ENCODE results near the gene CCDC144A.

DNA sequence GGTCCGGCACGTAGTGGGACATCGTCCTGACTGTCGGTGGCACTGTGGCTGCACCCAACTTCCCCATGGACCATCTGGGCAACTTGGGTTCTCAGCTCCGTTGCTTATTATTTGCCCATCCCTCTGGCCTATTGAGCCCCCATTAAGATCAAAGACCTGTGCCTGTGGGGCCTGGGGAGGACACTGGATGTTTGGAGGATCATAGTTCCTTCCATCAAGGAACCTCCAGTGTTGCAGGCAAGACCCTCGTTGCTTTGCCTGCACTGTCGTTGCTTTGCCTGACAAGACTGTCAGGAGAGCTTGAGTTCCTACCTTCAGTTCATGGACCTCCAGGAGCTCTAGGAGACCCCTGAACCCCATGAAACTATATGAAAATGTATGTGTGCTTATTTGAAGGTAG is 127.2 kb downstream of the CCDC144A start:
- TF ChIP-seq EZH2phosphoT487 (IDR thresholded peaks at IDR 0.05; ENCODE audit: borderline replicate concordance, low read depth, low read length) = no peak
- TF ChIP-seq, protein P1, sequence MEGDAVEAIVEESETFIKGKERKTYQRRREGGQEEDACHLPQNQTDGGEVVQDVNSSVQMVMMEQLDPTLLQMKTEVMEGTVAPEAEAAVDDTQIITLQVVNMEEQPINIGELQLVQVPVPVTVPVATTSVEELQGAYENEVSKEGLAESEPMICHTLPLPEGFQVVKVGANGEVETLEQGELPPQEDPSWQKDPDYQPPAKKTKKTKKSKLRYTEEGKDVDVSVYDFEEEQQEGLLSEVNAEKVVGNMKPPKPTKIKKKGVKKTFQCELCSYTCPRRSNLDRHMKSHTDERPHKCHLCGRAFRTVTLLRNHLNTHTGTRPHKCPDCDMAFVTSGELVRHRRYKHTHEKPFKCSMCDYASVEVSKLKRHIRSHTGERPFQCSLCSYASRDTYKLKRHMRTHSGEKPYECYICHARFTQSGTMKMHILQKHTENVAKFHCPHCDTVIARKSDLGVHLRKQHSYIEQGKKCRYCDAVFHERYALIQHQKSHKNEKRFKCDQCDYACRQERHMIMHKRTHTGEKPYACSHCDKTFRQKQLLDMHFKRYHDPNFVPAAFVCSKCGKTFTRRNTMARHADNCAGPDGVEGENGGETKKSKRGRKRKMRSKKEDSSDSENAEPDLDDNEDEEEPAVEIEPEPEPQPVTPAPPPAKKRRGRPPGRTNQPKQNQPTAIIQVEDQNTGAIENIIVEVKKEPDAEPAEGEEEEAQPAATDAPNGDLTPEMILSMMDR (conservative IDR thresholded peaks at IDR 0.05; ENCODE audit: low read length) = no peak

All from OCI-LY7 (cell line).